GM23338 (cell line): Measurements from ENCODE around the gene ZNF26. TPM values are rescaled to one million over a fixed set of nuclear protein-coding genes. Genes with fewer than 3 reads are reported as not detected.
"Not testable (repeated sequence)": the region's sequence is repeated elsewhere in the genome, so short reads cannot be mapped to it uniquely, and the experiment has no call there.

ENCODE experiments used
- ATAC-seq: fragments of 200-7000 bp; cut with Tn5 transposase; 3 replicates; pipeline ENCODE4 v1.9.1; 2020
- DNase-seq: peaks from one replicate; pipeline ENCODE4 v3.0.0-alpha.2; 2015; ENCODE audit warnings: low spot score
- H2AFZ ChIP-seq: fragments of 200-600 bp; sonication (generic); 2 replicates; pipeline ENCODE4 v1.8.0; 2016; ENCODE audit warnings: antibody characterized with exemption, mild to moderate bottlenecking, moderate library complexity
- H3F3A ChIP-seq: fragments of 200-600 bp; sonication (generic); replicated peaks from 2 replicates; pipeline ENCODE4 v1.8.0; 2017; ENCODE audit warnings: antibody characterized with exemption, mixed run types, low read depth
- H3K27ac ChIP-seq: fragments of 200-600 bp; sonication (generic); 2 replicates; pipeline ENCODE4 v1.6.1; 2016; ENCODE audit warnings: low read depth
- H3K27me3 ChIP-seq: fragments of 200-600 bp; sonication (generic); 2 replicates; pipeline ENCODE4 v1.8.0; 2016; ENCODE audit warnings: mild to moderate bottlenecking, mixed run types, moderate library complexity; ENCODE audit not compliant: insufficient read depth
- H3K36me3 ChIP-seq: fragments of 200-600 bp; sonication (generic); 2 replicates; pipeline ENCODE4 v1.8.0; 2016; ENCODE audit warnings: mild to moderate bottlenecking; ENCODE audit not compliant: insufficient read depth
- H3K4me1 ChIP-seq: fragments of 200-600 bp; sonication (generic); 2 replicates; pipeline ENCODE4 v1.8.0; 2016; ENCODE audit warnings: mild to moderate bottlenecking, moderate library complexity; ENCODE audit not compliant: insufficient read depth
- H3K4me2 ChIP-seq: fragments of 200-600 bp; sonication (generic); 2 replicates; pipeline ENCODE4 v1.7.1; 2017; ENCODE audit warnings: mixed run types
- H3K4me3 ChIP-seq: fragments of 200-600 bp; sonication (generic); 2 replicates; pipeline ENCODE4 v1.6.1; 2016; ENCODE audit warnings: mixed run types
- H3K79me2 ChIP-seq: fragments of 200-600 bp; sonication (generic); replicated peaks from 2 replicates; pipeline ENCODE4 v1.8.0; 2017; ENCODE audit warnings: mild to moderate bottlenecking; ENCODE audit not compliant: insufficient read depth
- H3K9me2 ChIP-seq: fragments of 200-600 bp; sonication (generic); 2 replicates; pipeline ENCODE4 v1.8.0; 2017; ENCODE audit not compliant: insufficient read depth
- H4K20me1 ChIP-seq: fragments of 200-600 bp; sonication (generic); replicated peaks from 2 replicates; pipeline ENCODE4 v1.8.0; 2017; ENCODE audit warnings: mild to moderate bottlenecking; ENCODE audit not compliant: insufficient read depth
- H3K27ac Mint-ChIP-seq: 2 replicates; pipeline ENCODE4 v1.8.0; 2020; ENCODE audit warnings: inconsistent platforms, mild to moderate bottlenecking, moderate library complexity, mixed read lengths
- H3K27me3 Mint-ChIP-seq: 3 replicates; pipeline ENCODE4 v1.8.0; 2022; ENCODE audit warnings: low read depth, mild to moderate bottlenecking, moderate library complexity, mixed read lengths, inconsistent platforms; ENCODE audit not compliant: insufficient read depth, poor library complexity
- H3K36me3 Mint-ChIP-seq: 3 replicates; pipeline ENCODE4 v1.8.0; 2021; ENCODE audit warnings: low read depth, mild to moderate bottlenecking, inconsistent platforms, moderate library complexity, mixed read lengths
- H3K4me1 Mint-ChIP-seq: 3 replicates; pipeline ENCODE4 v1.8.0; 2020; ENCODE audit warnings: mild to moderate bottlenecking, inconsistent platforms, mixed read lengths
- H3K4me3 Mint-ChIP-seq: 3 replicates; pipeline ENCODE4 v1.8.0; 2021; ENCODE audit warnings: moderate library complexity, mild to moderate bottlenecking, inconsistent platforms, mixed read lengths
- H3K9me3 Mint-ChIP-seq: 3 replicates; pipeline ENCODE4 v1.8.0; 2020; ENCODE audit warnings: moderate library complexity, mild to moderate bottlenecking, inconsistent platforms, mixed read lengths
- CREB1 ChIP-seq: fragments of 250-450 bp; sonication (Bioruptor Pico); IDR thresholded peaks from 2 replicates; pipeline ENCODE4 v1.5.0; 2020; ENCODE audit warnings: low read depth, mild to moderate bottlenecking, moderate library complexity
- CTCF ChIP-seq, 2 experiments: fragments of 200-600 bp in 1 of 2; sonication (generic) in 1 of 2; conservative IDR thresholded peaks; 2 replicates each; pipeline versions ENCODE4 v1.5.1 to v1.6.1; 2016 to 2017; ENCODE audit warnings: antibody characterized with exemption in 2 of 2, low read depth in 2 of 2, mild to moderate bottlenecking in 2 of 2, moderate library complexity in 1 of 2
- ETS1 ChIP-seq: IDR thresholded peaks from 2 replicates; pipeline ENCODE4 v1.6.1; 2016; ENCODE audit warnings: antibody characterized with exemption
- EZH2phosphoT487 ChIP-seq: fragments of 200-600 bp; sonication (generic); IDR thresholded peaks from one replicate; pipeline ENCODE4 v1.8.1; 2018; ENCODE audit warnings: antibody characterized with exemption; ENCODE audit not compliant: unreplicated experiment
- POLR2AphosphoS5 ChIP-seq: IDR thresholded peaks from 2 replicates; pipeline ENCODE4 v1.6.1; 2016; ENCODE audit warnings: antibody characterized with exemption, low read depth
- REST ChIP-seq: IDR thresholded peaks from one replicate; pipeline ENCODE4 v1.6.1; 2018; ENCODE audit warnings: antibody characterized with exemption; ENCODE audit not compliant: unreplicated experiment
- ZNF114 ChIP-seq: fragments of 250-450 bp; sonication (Bioruptor Pico); IDR thresholded peaks from 2 replicates; pipeline ENCODE4 v1.5.0; 2020; ENCODE audit warnings: mild to moderate bottlenecking, moderate library complexity
- ZNF331 ChIP-seq: fragments of 250-450 bp; sonication (Bioruptor Pico); IDR thresholded peaks from 2 replicates; pipeline ENCODE4 v1.5.0; 2020; ENCODE audit warnings: low read depth, mild to moderate bottlenecking, moderate library complexity
- polyA plus RNA-seq: library from polyadenylated mRNA; unstranded; fragments of >200 nt; fragmentation: Nextera tagmentation; extraction: Ambion mirVana; gene quantifications from 2 replicates; pipeline ENCODE4 v1.2.1, GENCODE V29; 2016
- total RNA-seq: library from RNA; depleted of rRNA; stranded (reverse); fragments of >200 nt; shearing (Covaris generic); gene quantifications from 2 replicates; pipeline ENCODE4 v1.2.3, GENCODE V29; 2014

Gene ZNF26
- total and polyA plus RNA-seq, 2 experiments from 2014 or later, result 4.8 to 18.9 TPM

- Mint-ChIP-seq H3K27ac (peak overlapping the region; percentile 87), H3K36me3 (peaks cover 50% of the 10 kb centered on the region), H3K4me1 (peaks cover 11% of the 10 kb centered on the region), H3K4me3 (peak overlapping the region; percentile 87), H3K9me3 (peaks cover 33% of the 10 kb centered on the region), H3K27me3 (peaks cover 24% of the 10 kb centered on the region)
- Histone ChIP-seq H3K4me2 (peak overlapping the region; percentile 88), H2AFZ (peak overlapping the region; percentile 81; the same call in 1 of the 2 replicates), H3K4me1 (peaks cover 5% of the 10 kb centered on the region; the same call in 1 of the 2 replicates), H3K36me3 (no peaks in the 10 kb centered on the region), H3K27ac (no peak overlapping the region), H3K9me2 (no peaks in the 10 kb centered on the region), H4K20me1 (no peaks in the 10 kb centered on the region), H3K4me3 (peak overlapping the region; percentile 87), H3K79me2 (peaks cover 26% of the 10 kb centered on the region), H3K27me3 (no peaks in the 10 kb centered on the region), H3F3A (peaks cover 22% of the 10 kb centered on the region)
- DNase-seq (peak; percentile 52), ATAC-seq (peak; percentile 65)
- TF ChIP-seq ZNF114 (no peak), ZNF331 (CRISPR knock-in tag) (no peak), CTCF (conservative IDR thresholded peaks at IDR 0.05; ENCODE audit: low read depth in 2 of 2) (peak in 1 of 2 experiments; percentile 8; a peak in 1 of 4 replicates), ETS1 (no peak)
Measured at GRCh38 chr12:132955094-132956010, 30.8 kb upstream of the ZNF26 start.

GRCh38 chr12:132956011-132956788, 30.0 kb upstream of the ZNF26 start, which contains the start of gene ZNF605:
TSS of gene ZNF605 (minus strand) at chr12:132956306. CDS start at chr12:132945635, 10,671 bp downstream.
- H3K4me2 ChIP-seq, result peak within 1 kb of the TSS; percentile 88
- no peaks in the 10 kb centered on the region for H3K9me2 ChIP-seq
- Mint-ChIP-seq H3K9me3 (peaks cover 41% of the 10 kb centered on the region), H3K27me3 (peaks cover 26% of the 10 kb centered on the region), H3K27ac (peak within 1 kb of the TSS; percentile 92), H3K36me3 (peaks cover 55% of the 10 kb centered on the region), H3K4me3 (peak within 1 kb of the TSS; percentile 87), H3K4me1 (peaks cover 11% of the 10 kb centered on the region)
- TF ChIP-seq POLR2AphosphoS5, result peak; percentile 49; the same call in 1 of the 2 replicates
- no peak for TF ChIP-seq EZH2phosphoT487
- no peak for TF ChIP-seq REST
- peak; percentile 57; the same call in 1 of the 2 replicates for TF ChIP-seq CREB1
- TF ChIP-seq ETS1, result peak; percentile 99
- no peak for TF ChIP-seq ZNF331 (CRISPR knock-in tag)
- H4K20me1 ChIP-seq, result no peaks in the 10 kb centered on the region
- no peaks in the 10 kb centered on the region for H3K36me3 ChIP-seq
- H3K79me2 ChIP-seq, result peaks cover 20% of the 10 kb centered on the region
- H2AFZ ChIP-seq, result peak within 1 kb of the TSS; percentile 99
- peaks cover 5% of the 10 kb centered on the region; the same call in 1 of the 2 replicates for H3K4me1 ChIP-seq
- peaks cover 15% of the 10 kb centered on the region for H3F3A ChIP-seq
- ATAC-seq (peak; percentile 93), DNase-seq (peak; percentile 97)
- no peak within 1 kb of the TSS for H3K27ac ChIP-seq
- peak within 1 kb of the TSS; percentile 87 for H3K4me3 ChIP-seq
- H3K27me3 ChIP-seq, result no peaks in the 10 kb centered on the region

GRCh38 chr12:132961790-132962189, 24.4 kb upstream of the ZNF26 start:
- not testable (repeated sequence) for H3K27me3 Mint-ChIP-seq, H3K79me2 ChIP-seq, H2AFZ ChIP-seq, H3K27me3 ChIP-seq, H3K4me1 Mint-ChIP-seq, H3F3A ChIP-seq, H3K4me2 ChIP-seq, ATAC-seq, H3K27ac ChIP-seq, DNase-seq, H3K4me1 ChIP-seq, H3K27ac Mint-ChIP-seq, H4K20me1 ChIP-seq, H3K9me2 ChIP-seq, H3K4me3 ChIP-seq, H3K4me3 Mint-ChIP-seq, H3K36me3 ChIP-seq
- Mint-ChIP-seq H3K9me3 (peaks cover 79% of the 10 kb centered on the region), H3K36me3 (peaks cover 55% of the 10 kb centered on the region)
